Activated CD8-positive, alpha-beta T cell treated with anti-CD3 and anti-CD28 coated beads for 36 hours (primary cell): ENCODE data around the gene TMC5. TPM values are rescaled to one million over a fixed set of nuclear protein-coding genes. Genes with fewer than 3 reads are reported as not detected.
"Not testable (repeated sequence)": the region's sequence is repeated elsewhere in the genome, so short reads cannot be mapped to it uniquely, and the experiment has no call there.

Experiments used
- ATAC-seq: fragments of 200-7000 bp; cut with Tn5 transposase; one replicate; pipeline ENCODE4 v1.10.0; 2021; ENCODE audit warnings: mild to moderate bottlenecking, moderate library complexity
- CTCF ChIA-PET: fragments of 350-600 bp; sonication (Branson Sonifier 250); formaldehyde crosslinking; loops from one replicate; lab custom pipeline; 2021; ENCODE audit warnings: antibody characterized with exemption; lab: Charles Lee
- POLR2A ChIA-PET: fragments of 350-600 bp; sonication (Branson Sonifier 250); formaldehyde crosslinking; loops from one replicate; lab custom pipeline; 2021; ENCODE audit warnings: antibody characterized with exemption; lab: Charles Lee
- DNase-seq: peaks from one replicate; pipeline ENCODE4 v3.0.0-alpha.2; 2020
- H3K27ac Mint-ChIP-seq: one replicate; pipeline ENCODE4 v1.8.0; 2021; ENCODE audit warnings: mild to moderate bottlenecking, mixed read lengths
- H3K27me3 Mint-ChIP-seq: one replicate; pipeline ENCODE4 v1.8.0; 2021; ENCODE audit warnings: mixed read lengths
- H3K36me3 Mint-ChIP-seq: one replicate; pipeline ENCODE4 v1.8.0; 2021; ENCODE audit warnings: low read depth, mixed read lengths
- H3K4me1 Mint-ChIP-seq: one replicate; pipeline ENCODE4 v1.8.0; 2021; ENCODE audit warnings: low read depth, mixed read lengths
- H3K4me3 Mint-ChIP-seq: one replicate; pipeline ENCODE4 v1.8.0; 2021; ENCODE audit warnings: mild to moderate bottlenecking, moderate library complexity, mixed read lengths
- H3K9me3 Mint-ChIP-seq: one replicate; pipeline ENCODE4 v1.8.0; 2021; ENCODE audit warnings: mixed read lengths
- CTCF ChIP-seq: fragments of 200-600 bp; IDR thresholded peaks from one replicate; pipeline ENCODE4 v1.8.0; 2022; ENCODE audit warnings: antibody characterized with exemption, mild to moderate bottlenecking
- intact Hi-C: fragments of 100-400 bp; cut with micrococcal nuclease; formaldehyde crosslinking; loops from one replicate; pipeline ENCODE4 v1.10.0; 2022
- total RNA-seq, 2 experiments: library from RNA; stranded (reverse); gene quantifications; one replicate each; pipeline ENCODE4 v1.2.3, GENCODE V29; 2021

Gene TMC5
- total RNA-seq, 2 experiments from 2014 or later, result not detected

- no peak overlapping the region for H3K27ac Mint-ChIP-seq
- H3K4me1 Mint-ChIP-seq, result no peaks in the 10 kb centered on the region
- POLR2A ChIA-PET, result no interaction called here
- no peak for DNase-seq
- H3K9me3 Mint-ChIP-seq, result no peaks in the 10 kb centered on the region
- no peak overlapping the region for H3K4me3 Mint-ChIP-seq
- no peak for ATAC-seq
- no peak for TF ChIP-seq CTCF
- no peaks in the 10 kb centered on the region for H3K36me3 Mint-ChIP-seq
- H3K27me3 Mint-ChIP-seq, result peaks cover 17% of the 10 kb centered on the region
- CTCF ChIA-PET, result interaction anchor here (1.4 to 4.5 kb wide), 2 partner anchors 9 to 111 kb away, joined by 3 to 34 read pairs; no protein-coding TSS in a partner anchor
- intact Hi-C loops, result no loop called here
These were observed 25.3 kb upstream of the TMC5 start for GRCh38 chr16:19392352-19392751.

- H3K27me3 Mint-ChIP-seq, result peaks cover 19% of the 10 kb centered on the region
- intact Hi-C loops, result no loop called here
- ChIA-PET CTCF (interaction anchor here (1.4 kb wide), 1 partner anchor 10 kb away, joined by 3 read pairs; no protein-coding TSS in a partner anchor), POLR2A (no interaction called here)
- no peaks in the 10 kb centered on the region for H3K9me3 Mint-ChIP-seq
- no peaks in the 10 kb centered on the region for H3K36me3 Mint-ChIP-seq
- DNase-seq (no peak), ATAC-seq (no peak)
- H3K4me1 Mint-ChIP-seq, result no peaks in the 10 kb centered on the region
- TF ChIP-seq CTCF, result no peak
- no peak overlapping the region for H3K4me3 Mint-ChIP-seq
- H3K27ac Mint-ChIP-seq, result no peak overlapping the region
These were observed 24.2 kb upstream of the TMC5 start for GRCh38 chr16:19393226-19394111.

- H3K36me3 Mint-ChIP-seq, DNase-seq, H3K27ac Mint-ChIP-seq, intact Hi-C loops, POLR2A ChIA-PET, ATAC-seq, H3K4me3 Mint-ChIP-seq, H3K9me3 Mint-ChIP-seq, H3K4me1 Mint-ChIP-seq: not testable (repeated sequence)
- peaks cover 19% of the 10 kb centered on the region for H3K27me3 Mint-ChIP-seq
- CTCF ChIA-PET, result interaction anchor here (1.2 kb wide), 1 partner anchor 14 kb away, joined by 3 read pairs; no protein-coding TSS in a partner anchor
These were observed 21.9 kb upstream of the TMC5 start for GRCh38 chr16:19395646-19396267.

GRCh38 chr16:19396555-19397011, 21.1 kb upstream of the TMC5 start:
- Mint-ChIP-seq H3K4me1 (no peaks in the 10 kb centered on the region), H3K36me3 (no peaks in the 10 kb centered on the region), H3K4me3 (no peak overlapping the region), H3K27ac (no peak overlapping the region), H3K27me3 (peaks cover 19% of the 10 kb centered on the region), H3K9me3 (peaks cover 8% of the 10 kb centered on the region)
- CTCF ChIA-PET, result interaction anchor here (1.2 kb wide), 1 partner anchor 13 kb away, joined by 3 read pairs; no protein-coding TSS in a partner anchor
- no peak for TF ChIP-seq CTCF
- ATAC-seq, result no peak
- no peak for DNase-seq
- intact Hi-C loops, result no loop called here
- POLR2A ChIA-PET, result no interaction called here

- ATAC-seq, DNase-seq, H3K27ac Mint-ChIP-seq, CTCF ChIA-PET, H3K4me1 Mint-ChIP-seq, H3K36me3 Mint-ChIP-seq, H3K4me3 Mint-ChIP-seq, intact Hi-C loops, POLR2A ChIA-PET: not testable (repeated sequence)
- H3K9me3 Mint-ChIP-seq, result peaks cover 14% of the 10 kb centered on the region
- peaks cover 18% of the 10 kb centered on the region for H3K27me3 Mint-ChIP-seq
These were observed 20.3 kb upstream of the TMC5 start for GRCh38 chr16:19397373-19397772.
